GM11168 (cell line): Measurements from ENCODE around the gene CAV2.

Source experiments
- in situ Hi-C: fragments of 300-500 bp; cut with MboI; formaldehyde crosslinking; loops from one replicate; pipeline ENCODE4 v1.12.0; 2022; ENCODE audit warnings: low sequenced_read_pairs; ENCODE audit not compliant: unreplicated experiment

Gene CAV2

DNA sequence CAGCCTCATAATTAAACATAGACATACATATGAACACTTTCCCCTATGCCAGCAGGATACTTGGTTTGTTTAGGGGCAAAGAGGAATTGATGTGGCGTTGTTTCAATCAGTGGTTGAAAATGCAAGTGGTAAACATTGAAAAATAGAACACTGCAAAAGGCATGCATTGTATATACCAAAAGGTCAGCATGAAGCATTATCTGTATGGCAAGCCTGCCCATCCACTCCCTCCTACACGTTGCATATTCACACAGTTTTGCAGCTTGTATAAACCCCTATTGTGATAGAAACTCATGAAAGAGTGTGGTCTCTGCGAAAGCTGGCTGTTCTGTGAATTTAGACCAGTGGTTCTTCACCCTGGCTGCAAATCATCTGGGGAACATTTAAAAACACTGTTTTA lies 42.4 kb downstream of the CAV2 start:
- in situ Hi-C loops = no loop called here

GRCh38 chr7:116542618-116543017 lies 43.1 kb downstream of the CAV2 start:
- in situ Hi-C loops = no loop called here

GRCh38 chr7:116543664-116544063 lies 44.1 kb downstream of the CAV2 start:
- in situ Hi-C loops = no loop called here

DNA sequence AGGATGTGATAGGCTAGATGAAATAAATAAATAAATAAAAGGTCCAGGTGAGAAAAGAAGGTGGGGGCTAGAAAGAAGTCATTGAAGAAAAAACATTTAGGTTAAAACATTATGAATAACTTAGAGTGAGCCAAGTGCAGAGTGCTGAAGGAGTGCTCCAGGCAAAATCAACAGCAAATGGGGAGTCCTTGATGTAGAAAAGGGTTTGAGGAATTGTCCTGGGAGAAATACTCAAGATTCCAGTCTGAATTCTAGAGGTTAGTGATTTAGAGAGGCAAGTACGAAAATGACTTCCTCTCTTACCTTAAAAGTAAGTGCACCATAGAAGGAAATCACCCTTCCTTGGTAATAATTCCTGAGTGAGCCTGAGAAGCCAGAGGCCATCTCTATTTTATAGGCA lies 44.9 kb downstream of the CAV2 start:
- in situ Hi-C loops = no loop called here

DNA sequence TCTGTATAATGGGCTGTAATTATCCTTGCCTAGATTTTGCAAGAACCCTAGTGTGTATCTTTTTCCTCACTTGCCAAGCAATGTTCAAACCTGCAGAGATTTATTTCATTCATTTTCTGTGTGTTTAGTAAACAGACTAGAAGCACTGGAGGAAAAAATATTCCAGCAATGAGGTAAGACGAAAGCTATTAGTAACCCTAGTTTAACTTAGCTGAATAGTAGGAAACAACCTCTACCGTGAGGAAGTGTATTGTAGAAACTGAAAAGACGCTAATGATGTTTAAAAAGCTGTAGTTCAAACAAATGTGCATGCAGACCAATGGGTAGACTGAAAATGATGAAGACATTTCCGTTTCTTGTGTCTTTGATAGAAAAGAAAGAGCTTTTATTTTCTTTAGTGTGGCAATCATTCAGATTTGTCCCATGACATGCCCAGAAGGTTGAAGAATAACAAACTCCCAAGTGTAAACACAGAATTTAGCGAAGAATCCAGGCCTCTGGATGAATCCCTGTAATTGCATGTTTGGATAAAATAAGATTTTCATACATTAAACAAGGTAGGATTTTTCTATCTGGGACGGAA lies 46.0 kb downstream of the CAV2 start:
- in situ Hi-C loops = no loop called here

DNA sequence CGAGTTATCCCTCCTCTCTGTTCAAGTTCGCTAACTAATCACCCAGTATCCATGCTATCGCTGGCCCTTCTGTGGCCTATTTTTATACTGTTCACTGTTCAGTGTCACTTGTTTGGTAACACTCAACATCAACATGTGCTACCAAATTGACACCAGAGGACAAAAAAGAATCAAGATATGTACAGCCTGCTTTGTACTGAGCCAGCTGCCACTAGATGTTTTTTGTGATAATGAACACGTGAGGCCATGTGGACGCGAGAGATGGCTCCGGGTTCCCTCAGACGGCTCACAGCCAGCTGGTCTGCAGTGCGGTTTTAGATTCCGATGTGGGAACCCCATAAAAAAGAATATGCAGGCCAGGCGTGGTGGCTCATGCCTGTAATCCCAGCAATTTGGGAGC lies 46.5 kb downstream of the CAV2 start:
- in situ Hi-C loops = no loop called here

GRCh38 chr7:116546916-116547315 lies 47.4 kb downstream of the CAV2 start:
- in situ Hi-C loops = no loop called here

GRCh38 chr7:116547347-116547746 lies 47.8 kb downstream of the CAV2 start:
- in situ Hi-C loops = no loop called here

DNA sequence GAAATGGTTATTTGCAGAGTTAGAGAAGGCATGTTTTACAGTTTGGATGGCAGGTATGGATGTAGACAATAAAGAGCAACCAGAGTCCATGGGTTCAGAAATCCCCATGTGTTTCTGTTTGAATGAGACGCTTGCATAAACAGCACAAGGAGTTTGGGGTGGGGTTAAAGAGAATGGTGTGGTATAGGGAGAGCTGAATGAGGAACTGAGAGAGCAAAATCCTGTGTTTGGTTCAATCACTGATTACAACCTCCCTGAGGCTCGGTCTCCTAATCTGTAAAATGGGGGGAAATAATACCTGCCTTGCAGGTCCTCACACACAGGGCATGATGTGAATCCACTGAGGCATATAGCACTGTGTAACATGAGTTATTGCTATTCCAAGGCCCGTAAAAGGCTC lies 49.0 kb downstream of the CAV2 start:
- in situ Hi-C loops = no loop called here

- in situ Hi-C loops = no loop called here
These were observed 49.8 kb downstream of the CAV2 start for GRCh38 chr7:116549370-116549769.

GRCh38 chr7:116551692-116552091 lies 52.2 kb downstream of the CAV2 start:
- in situ Hi-C loops = no loop called here

- in situ Hi-C loops = no loop called here
These were observed 53.1 kb downstream of the CAV2 start for GRCh38 chr7:116552602-116553001.

DNA sequence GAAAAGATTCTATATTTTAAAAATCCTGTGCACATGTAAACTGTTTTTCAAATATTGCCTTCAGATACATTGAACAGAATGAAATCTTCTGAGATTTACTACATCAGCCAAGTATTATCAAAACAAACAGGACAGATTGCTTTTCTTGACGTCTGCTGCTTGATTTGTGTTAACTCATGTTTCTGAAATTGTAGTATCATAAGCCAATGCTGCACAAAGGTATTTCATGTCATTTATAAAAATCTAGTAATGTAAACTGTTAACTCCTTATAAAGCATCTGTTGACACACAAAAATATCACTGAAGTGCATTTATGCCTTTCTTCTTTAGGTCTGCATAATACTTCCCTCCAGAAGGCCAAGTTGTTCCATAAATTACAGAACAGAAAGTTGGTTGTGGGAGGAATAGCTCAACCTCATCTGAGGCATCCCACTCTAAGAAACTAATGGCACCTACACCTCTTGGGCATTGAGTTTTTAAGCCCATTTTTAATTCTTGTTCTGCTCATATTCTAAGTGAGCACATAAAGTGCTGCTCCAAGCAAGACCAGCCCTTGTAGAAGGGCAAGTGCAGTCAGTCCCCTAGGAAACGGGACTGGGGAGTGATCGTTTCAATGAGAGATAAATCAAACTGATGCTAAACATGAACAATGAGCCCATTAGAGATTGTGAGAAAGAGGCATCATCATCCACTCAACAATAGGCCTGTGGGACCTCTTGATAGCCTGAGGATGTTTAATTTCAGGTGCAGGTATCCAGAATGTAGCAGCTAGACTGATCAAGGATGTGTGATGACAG lies 53.8 kb downstream of the CAV2 start:
- in situ Hi-C loops = no loop called here

GRCh38 chr7:116554436-116554835 lies 54.9 kb downstream of the CAV2 start:
- in situ Hi-C loops = no loop called here

DNA sequence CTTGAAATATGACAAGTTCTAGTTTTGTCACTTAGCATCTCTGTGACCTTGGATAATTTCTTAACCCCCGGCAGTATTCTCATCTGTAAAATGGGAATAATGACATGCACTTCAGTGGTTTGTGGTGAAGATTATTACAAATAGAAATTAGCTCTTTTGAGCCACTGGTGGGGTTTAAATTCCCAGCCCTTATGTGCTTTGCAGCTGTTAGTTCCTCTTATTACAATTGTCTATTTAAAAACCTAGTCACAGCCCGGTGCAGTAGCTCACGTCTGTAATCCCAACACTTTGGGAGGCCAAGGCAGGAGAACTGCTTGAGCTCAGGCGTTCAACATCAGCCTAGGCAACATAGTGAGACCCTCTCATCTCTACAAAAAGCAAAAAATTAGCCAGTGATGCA lies 55.4 kb downstream of the CAV2 start:
- in situ Hi-C loops = no loop called here

DNA sequence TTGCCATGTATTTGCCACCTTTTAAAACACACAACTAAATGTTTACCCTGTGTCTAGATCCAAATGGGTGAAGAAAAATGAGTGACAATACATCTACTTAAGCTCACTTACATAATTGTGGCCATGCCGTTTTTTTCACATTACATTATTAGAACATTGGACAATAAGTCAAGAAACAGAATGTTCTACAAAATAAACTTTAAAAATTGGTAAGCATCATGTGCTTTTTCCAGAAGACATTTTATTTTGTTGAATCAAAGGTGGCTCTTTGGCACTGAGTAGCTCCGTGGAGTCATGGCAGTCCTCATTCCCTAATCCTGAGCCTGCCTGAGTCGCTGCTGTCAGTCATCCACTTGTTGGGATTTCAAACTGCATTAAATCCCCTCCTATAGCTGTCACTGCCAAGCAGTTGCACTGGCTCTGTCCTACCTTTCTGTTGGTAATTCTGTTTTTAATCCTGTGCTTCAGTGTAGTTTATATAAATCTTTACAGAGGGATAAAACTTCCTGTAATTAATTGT lies 57.6 kb downstream of the CAV2 start:
- in situ Hi-C loops = no loop called here

DNA sequence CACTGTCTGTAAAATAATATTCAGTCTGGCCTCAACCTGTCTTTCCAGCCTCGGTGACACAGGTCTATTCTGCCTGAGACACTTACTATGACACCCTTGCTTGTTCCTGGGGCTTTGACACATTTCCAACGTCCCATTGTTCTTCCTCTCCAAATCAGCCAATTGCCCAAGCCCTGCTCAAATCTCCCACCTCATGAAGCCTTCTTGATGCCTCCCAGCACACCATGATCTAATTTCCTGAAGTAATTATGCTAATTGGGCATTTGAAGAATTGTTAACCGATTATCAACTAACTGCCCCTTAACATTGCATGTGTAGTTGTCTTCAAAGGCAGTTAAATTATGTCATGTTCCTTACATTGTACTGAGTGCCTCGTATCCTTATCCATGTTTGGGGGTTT lies 58.4 kb downstream of the CAV2 start:
- in situ Hi-C loops = no loop called here
